ENCODE results near the gene C10orf143.
A peak's percentile ranks its signal among the peaks of the same experiment; 100 is the strongest.
"Not testable (repeated sequence)": the region's sequence is repeated elsewhere in the genome, so short reads cannot be mapped to it uniquely, and the experiment has no call there.

Gene C10orf143

GRCh38 chr10:130111113-130111851, 652 bp upstream of the C10orf143 start:
- no peak overlapping the region; the same call in 1 of the 2 replicates for H3K27ac ChIP-seq (ENCODE audit: low read depth, low read length)
- H3K4me1 ChIP-seq (ENCODE audit: control insufficient read depth, insufficient read depth, low read length) = peaks cover 12% of the 10 kb centered on the region
- peaks cover 20% of the 10 kb centered on the region for H3K9me3 ChIP-seq (ENCODE audit: control insufficient read depth, insufficient read depth, low read depth, low read length)

GRCh38 chr10:130109796-130110245, 809 bp downstream of the C10orf143 start:
- Histone ChIP-seq H3K9ac (ENCODE audit: low read length) (peak overlapping the region; percentile 82), H3K9me3 (ENCODE audit: control insufficient read depth, insufficient read depth, low read depth, low read length) (peaks cover 11% of the 10 kb centered on the region), H3K4me1 (ENCODE audit: control insufficient read depth, insufficient read depth, low read length) (peaks cover 12% of the 10 kb centered on the region), H3K4me3 (ENCODE audit: low read depth, low read length) (peak overlapping the region; percentile 91), H3K27me3 (ENCODE audit: control insufficient read depth, insufficient read depth, low read length) (no peaks in the 10 kb centered on the region), H3K27ac (ENCODE audit: low read depth, low read length) (peak overlapping the region; percentile 33; the same call in 1 of the 2 replicates), H3K36me3 (ENCODE audit: control insufficient read depth, insufficient read depth, low read length) (no peaks in the 10 kb centered on the region)

More at GRCh38 chr10:130111113-130111851, 652 bp upstream of the C10orf143 start:
- no peaks in the 10 kb centered on the region for H3K36me3 ChIP-seq (ENCODE audit: control insufficient read depth, insufficient read depth, low read length)
- H3K9ac ChIP-seq (ENCODE audit: low read length) = peak overlapping the region; percentile 82
- H3K4me3 ChIP-seq (ENCODE audit: low read depth, low read length) = peak overlapping the region; percentile 91
- no peaks in the 10 kb centered on the region for H3K27me3 ChIP-seq (ENCODE audit: control insufficient read depth, insufficient read depth, low read length)

- H3K9ac ChIP-seq (ENCODE audit: low read length) = no peak overlapping the region
- no peak overlapping the region for H3K27ac ChIP-seq (ENCODE audit: low read depth, low read length)
- no peaks in the 10 kb centered on the region for H3K36me3 ChIP-seq (ENCODE audit: control insufficient read depth, insufficient read depth, low read length)
- H3K4me3 ChIP-seq (ENCODE audit: low read depth, low read length) = peak overlapping the region; percentile 91
- peaks cover 11% of the 10 kb centered on the region for H3K9me3 ChIP-seq (ENCODE audit: control insufficient read depth, insufficient read depth, low read depth, low read length)
- H3K27me3 ChIP-seq (ENCODE audit: control insufficient read depth, insufficient read depth, low read length) = no peaks in the 10 kb centered on the region
- peaks cover 12% of the 10 kb centered on the region for H3K4me1 ChIP-seq (ENCODE audit: control insufficient read depth, insufficient read depth, low read length)
Observed at GRCh38 chr10:130108934-130109604, 1.6 kb downstream of the C10orf143 start.

GRCh38 chr10:130108146-130108545, 2.5 kb downstream of the C10orf143 start:
- not testable (repeated sequence) for H3K27me3 ChIP-seq (ENCODE audit: control insufficient read depth, insufficient read depth, low read length); H3K4me3 ChIP-seq (ENCODE audit: low read depth, low read length); H3K27ac ChIP-seq (ENCODE audit: low read depth, low read length); H3K9me3 ChIP-seq (ENCODE audit: control insufficient read depth, insufficient read depth, low read depth, low read length); H3K36me3 ChIP-seq (ENCODE audit: control insufficient read depth, insufficient read depth, low read length); H3K9ac ChIP-seq (ENCODE audit: low read length)
- H3K4me1 ChIP-seq (ENCODE audit: control insufficient read depth, insufficient read depth, low read length) = peaks cover 12% of the 10 kb centered on the region

GRCh38 chr10:130105724-130106123, 4.9 kb downstream of the C10orf143 start:
- Histone ChIP-seq H3K4me3 (ENCODE audit: low read depth, low read length) (peak overlapping the region; percentile 44), H3K9ac (ENCODE audit: low read length) (peak overlapping the region; percentile 37), H3K27me3 (ENCODE audit: control insufficient read depth, insufficient read depth, low read length) (no peaks in the 10 kb centered on the region), H3K9me3 (ENCODE audit: control insufficient read depth, insufficient read depth, low read depth, low read length) (no peaks in the 10 kb centered on the region), H3K27ac (ENCODE audit: low read depth, low read length) (0 out of 2 replicates have a peak overlapping the region, but pooled peaks have one; percentile 27), H3K36me3 (ENCODE audit: control insufficient read depth, insufficient read depth, low read length) (no peaks in the 10 kb centered on the region), H3K4me1 (ENCODE audit: control insufficient read depth, insufficient read depth, low read length) (peaks cover 12% of the 10 kb centered on the region)

- no peaks in the 10 kb centered on the region for H3K9me3 ChIP-seq (ENCODE audit: control insufficient read depth, insufficient read depth, low read depth, low read length)
- no peaks in the 10 kb centered on the region for H3K36me3 ChIP-seq (ENCODE audit: control insufficient read depth, insufficient read depth, low read length)
- H3K4me3 ChIP-seq (ENCODE audit: low read depth, low read length) = no peak overlapping the region
- H3K9ac ChIP-seq (ENCODE audit: low read length) = no peak overlapping the region
- no peak overlapping the region for H3K27ac ChIP-seq (ENCODE audit: low read depth, low read length)
- no peaks in the 10 kb centered on the region for H3K4me1 ChIP-seq (ENCODE audit: control insufficient read depth, insufficient read depth, low read length)
- H3K27me3 ChIP-seq (ENCODE audit: control insufficient read depth, insufficient read depth, low read length) = no peaks in the 10 kb centered on the region
Observed at GRCh38 chr10:130099344-130099743, 11.3 kb downstream of the C10orf143 start.

GRCh38 chr10:130090565-130090964, 20.1 kb downstream of the C10orf143 start:
- H3K4me1 ChIP-seq (ENCODE audit: control insufficient read depth, insufficient read depth, low read length) = not testable (repeated sequence)

GRCh38 chr10:130080461-130080814, 30.2 kb downstream of the C10orf143 start:
- H3K9me3 ChIP-seq (ENCODE audit: control insufficient read depth, insufficient read depth, low read depth, low read length) = peaks cover 5% of the 10 kb centered on the region; the same call in 1 of the 2 replicates
- H3K27me3 ChIP-seq (ENCODE audit: control insufficient read depth, insufficient read depth, low read length) = no peaks in the 10 kb centered on the region
- no peak overlapping the region for H3K27ac ChIP-seq (ENCODE audit: low read depth, low read length)
- H3K4me3 ChIP-seq (ENCODE audit: low read depth, low read length) = no peak overlapping the region
- H3K4me1 ChIP-seq (ENCODE audit: control insufficient read depth, insufficient read depth, low read length) = no peaks in the 10 kb centered on the region
- H3K9ac ChIP-seq (ENCODE audit: low read length) = no peak overlapping the region
- H3K36me3 ChIP-seq (ENCODE audit: control insufficient read depth, insufficient read depth, low read length) = no peaks in the 10 kb centered on the region

More at GRCh38 chr10:130090565-130090964, 20.1 kb downstream of the C10orf143 start:
- not testable (repeated sequence) for H3K36me3 ChIP-seq (ENCODE audit: control insufficient read depth, insufficient read depth, low read length); H3K4me3 ChIP-seq (ENCODE audit: low read depth, low read length); H3K9me3 ChIP-seq (ENCODE audit: control insufficient read depth, insufficient read depth, low read depth, low read length); H3K27me3 ChIP-seq (ENCODE audit: control insufficient read depth, insufficient read depth, low read length); H3K27ac ChIP-seq (ENCODE audit: low read depth, low read length); H3K9ac ChIP-seq (ENCODE audit: low read length)

- Histone ChIP-seq H3K9ac (ENCODE audit: low read length) (no peak overlapping the region), H3K27me3 (ENCODE audit: control insufficient read depth, insufficient read depth, low read length) (no peaks in the 10 kb centered on the region)
Observed at GRCh38 chr10:130079614-130080460, 30.8 kb downstream of the C10orf143 start.

DNA sequence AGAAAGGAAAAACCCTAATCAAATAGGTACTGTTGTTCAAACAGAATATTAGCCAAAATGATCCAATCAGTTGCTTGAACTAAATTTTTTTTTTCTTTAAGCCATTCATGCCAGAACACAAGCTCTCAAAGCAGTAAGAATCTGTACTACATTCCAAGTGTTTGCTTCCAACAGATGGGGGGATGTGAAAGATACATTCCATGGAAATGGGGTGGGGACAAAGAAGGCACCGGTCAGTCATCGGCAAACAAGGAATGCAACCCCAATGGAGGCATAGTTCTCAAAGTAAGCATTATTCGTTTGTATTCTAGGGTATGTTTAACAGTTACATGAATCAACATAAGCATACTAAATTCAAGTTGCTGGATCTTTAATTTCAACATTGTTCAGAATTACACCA, 32.5 kb downstream of the C10orf143 start:
- H3K9ac ChIP-seq (ENCODE audit: low read length) = no peak overlapping the region
- H3K9me3 ChIP-seq (ENCODE audit: control insufficient read depth, insufficient read depth, low read depth, low read length) = peaks cover under 1% of the 10 kb centered on the region; the same call in 1 of the 2 replicates

More at GRCh38 chr10:130079614-130080460, 30.8 kb downstream of the C10orf143 start:
- Histone ChIP-seq H3K4me3 (ENCODE audit: low read depth, low read length) (no peak overlapping the region), H3K36me3 (ENCODE audit: control insufficient read depth, insufficient read depth, low read length) (no peaks in the 10 kb centered on the region), H3K4me1 (ENCODE audit: control insufficient read depth, insufficient read depth, low read length) (no peaks in the 10 kb centered on the region), H3K27ac (ENCODE audit: low read depth, low read length) (no peak overlapping the region), H3K9me3 (ENCODE audit: control insufficient read depth, insufficient read depth, low read depth, low read length) (peaks cover 5% of the 10 kb centered on the region; the same call in 1 of the 2 replicates)

More for the DNA sequence above, 32.5 kb downstream of the C10orf143 start:
- Histone ChIP-seq H3K27ac (ENCODE audit: low read depth, low read length) (no peak overlapping the region), H3K27me3 (ENCODE audit: control insufficient read depth, insufficient read depth, low read length) (no peaks in the 10 kb centered on the region), H3K4me1 (ENCODE audit: control insufficient read depth, insufficient read depth, low read length) (no peaks in the 10 kb centered on the region), H3K36me3 (ENCODE audit: control insufficient read depth, insufficient read depth, low read length) (no peaks in the 10 kb centered on the region), H3K4me3 (ENCODE audit: low read depth, low read length) (no peak overlapping the region)
